ENCODE measurements around the gene SF3B4.
"Not testable (repeated sequence)": the region's sequence is repeated elsewhere in the genome, so short reads cannot be mapped to it uniquely, and the experiment has no call there.

The SF3B4 gene

DNA sequence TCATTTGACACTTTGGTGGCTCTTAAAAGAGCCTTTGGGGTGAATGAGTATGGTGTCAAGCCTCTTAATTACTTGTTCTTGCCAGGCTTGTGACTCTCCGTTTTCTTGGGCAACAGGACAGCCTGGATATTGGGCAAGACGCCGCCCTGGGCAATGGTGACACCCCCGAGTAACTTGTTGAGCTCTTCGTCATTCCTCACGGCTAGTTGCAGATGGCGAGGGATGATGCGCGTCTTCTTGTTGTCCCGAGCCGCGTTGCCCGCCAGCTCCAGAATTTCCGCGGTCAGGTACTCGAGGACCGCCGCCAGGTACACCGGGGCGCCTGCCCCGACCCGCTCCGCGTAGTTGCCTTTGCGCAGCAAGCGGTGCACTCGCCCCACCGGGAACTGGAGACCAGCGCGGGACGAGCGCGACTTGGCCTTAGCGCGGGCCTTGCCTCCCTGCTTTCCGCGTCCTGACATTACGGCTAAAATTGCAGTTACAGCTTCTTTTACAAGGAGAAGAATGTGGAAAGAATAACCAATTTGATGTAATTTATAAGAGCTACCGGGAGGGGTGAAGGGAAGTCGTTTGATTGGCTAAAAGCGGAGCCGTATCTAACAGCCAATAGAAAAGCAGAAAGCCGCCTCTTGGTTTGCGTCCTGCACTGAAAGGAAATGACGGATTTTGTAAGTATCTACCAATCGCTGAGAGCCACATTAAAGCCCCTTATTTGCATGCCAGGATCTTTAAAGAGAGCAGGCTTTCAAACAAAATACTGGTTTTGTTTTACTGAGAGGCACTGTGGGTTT, 40.0 kb downstream of the SF3B4 start:
- DNase-seq = peak; percentile 99 to 100

DNA sequence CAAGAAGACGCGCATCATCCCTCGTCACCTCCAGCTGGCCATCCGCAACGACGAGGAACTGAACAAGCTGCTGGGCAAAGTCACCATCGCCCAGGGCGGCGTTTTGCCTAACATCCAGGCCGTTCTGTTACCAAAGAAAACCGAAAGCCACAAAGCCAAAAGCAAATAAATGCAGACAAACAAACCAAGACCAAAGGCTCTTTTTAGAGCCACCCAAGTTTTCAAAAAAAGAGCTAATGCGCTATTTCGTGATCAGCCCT, 40.5 kb downstream of the SF3B4 start:
- DNase-seq = not testable (repeated sequence)

- peak; percentile 98 to 99 for DNase-seq
Observed at GRCh38 chr1:149886396-149887195, 41.0 kb downstream of the SF3B4 start.

DNA sequence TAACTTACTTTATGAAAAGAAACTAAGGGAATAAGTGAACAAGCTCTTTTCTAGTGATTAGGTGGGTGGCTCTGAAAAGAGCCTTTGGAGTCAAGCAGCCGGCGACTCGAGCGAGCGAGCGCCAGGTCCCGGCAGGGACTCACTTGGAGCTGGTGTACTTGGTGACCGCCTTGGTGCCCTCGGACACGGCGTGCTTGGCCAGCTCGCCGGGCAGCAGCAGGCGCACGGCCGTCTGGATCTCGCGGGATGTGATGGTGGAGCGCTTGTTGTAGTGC, 41.5 kb downstream of the SF3B4 start:
- not testable (repeated sequence) for DNase-seq

GRCh38 chr1:149885339-149886120, 42.1 kb downstream of the SF3B4 start:
- DNase-seq = peak; percentile 73 to 83

DNA sequence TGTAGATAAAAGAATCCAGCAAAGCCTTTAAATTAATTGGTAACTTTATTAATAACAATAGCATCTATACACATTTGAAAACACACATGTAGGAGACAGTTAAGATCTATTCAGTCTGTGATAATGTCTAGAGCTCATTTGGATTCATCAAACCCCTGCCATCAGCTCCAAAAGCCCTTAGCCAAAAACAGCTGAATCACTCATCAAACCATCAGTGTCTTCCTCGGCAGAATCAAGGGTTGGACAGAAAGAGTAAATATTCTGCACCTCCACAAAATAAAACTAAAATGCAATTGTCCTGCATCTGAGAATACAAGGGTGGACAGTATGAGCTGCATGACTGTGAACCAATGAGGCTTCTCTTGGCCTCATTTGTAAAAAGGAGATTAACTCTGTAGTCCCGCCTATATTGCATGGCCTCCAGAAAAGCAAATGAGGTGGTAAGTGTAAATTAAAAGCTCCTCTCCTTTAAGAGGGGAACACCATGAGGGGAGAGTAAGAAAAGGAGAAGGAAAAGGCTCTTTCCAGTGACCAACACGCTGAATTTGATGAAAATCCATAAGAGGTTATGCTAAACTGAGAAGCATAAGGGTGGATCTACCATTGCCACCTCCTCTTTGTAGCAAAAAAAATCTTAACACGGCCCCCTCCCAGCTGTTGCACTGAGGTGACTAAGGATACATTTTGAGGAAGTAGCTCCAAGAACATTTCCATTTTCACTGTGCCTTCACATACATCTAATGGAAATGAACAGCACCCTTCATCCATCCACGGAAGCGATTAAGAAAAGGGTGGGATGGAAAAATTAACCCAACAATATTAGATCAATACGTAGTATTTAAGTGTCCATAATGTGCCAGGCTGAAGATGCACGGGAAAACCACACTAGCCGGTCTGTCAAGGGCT, 42.9 kb downstream of the SF3B4 start:
- peak; percentile 79 to 81 for DNase-seq

DNA sequence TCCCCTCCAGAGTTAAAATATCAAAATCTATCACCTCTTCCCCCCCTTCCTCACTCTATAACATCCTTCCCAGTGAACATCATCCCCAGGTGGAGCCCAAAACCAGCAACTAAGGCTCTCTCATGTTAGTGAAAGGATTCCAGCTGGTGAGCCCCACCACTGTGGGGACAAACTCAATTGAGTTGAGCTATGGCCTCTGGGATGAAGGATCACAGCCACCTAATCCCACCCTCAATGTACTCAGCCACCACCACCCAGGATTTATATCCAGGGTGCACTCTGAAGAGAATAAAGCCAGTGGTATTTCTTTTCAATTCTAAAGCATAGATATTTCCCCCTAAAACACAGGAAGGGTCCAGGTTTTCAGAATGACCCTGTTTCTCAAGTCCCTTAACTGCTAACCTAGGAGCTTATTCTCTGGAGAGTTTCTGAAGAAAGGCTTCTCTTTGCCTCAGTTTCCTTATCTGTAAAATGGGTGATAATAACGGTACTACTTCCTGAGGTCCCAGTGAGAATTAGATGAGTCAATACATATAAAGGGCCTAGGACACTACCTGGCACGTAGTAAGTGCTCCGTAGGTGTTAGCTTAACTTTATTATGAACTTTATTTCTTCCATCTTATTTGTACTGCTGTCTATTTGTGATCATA, 43.9 kb downstream of the SF3B4 start:
- DNase-seq = no peak

DNA sequence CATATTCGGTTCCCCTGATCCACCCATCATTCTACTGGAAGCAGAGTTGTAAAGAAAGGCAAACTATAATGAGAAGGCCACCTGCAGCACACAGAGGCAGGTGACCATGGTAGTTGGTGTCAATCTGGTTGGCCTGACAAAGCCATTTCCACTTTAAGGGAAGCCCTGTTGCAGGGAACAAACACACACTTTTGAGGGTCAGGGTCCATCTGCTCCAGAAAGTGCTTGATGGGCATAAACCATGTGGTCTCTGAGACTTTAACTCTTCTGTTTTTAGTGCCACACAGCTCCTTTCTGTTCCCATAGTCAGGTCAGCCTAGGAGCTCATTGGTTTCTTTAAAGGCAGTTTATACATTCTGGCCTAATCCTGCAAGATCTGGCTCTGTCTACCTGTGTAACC, 45.7 kb downstream of the SF3B4 start:
- no peak for DNase-seq

DNA sequence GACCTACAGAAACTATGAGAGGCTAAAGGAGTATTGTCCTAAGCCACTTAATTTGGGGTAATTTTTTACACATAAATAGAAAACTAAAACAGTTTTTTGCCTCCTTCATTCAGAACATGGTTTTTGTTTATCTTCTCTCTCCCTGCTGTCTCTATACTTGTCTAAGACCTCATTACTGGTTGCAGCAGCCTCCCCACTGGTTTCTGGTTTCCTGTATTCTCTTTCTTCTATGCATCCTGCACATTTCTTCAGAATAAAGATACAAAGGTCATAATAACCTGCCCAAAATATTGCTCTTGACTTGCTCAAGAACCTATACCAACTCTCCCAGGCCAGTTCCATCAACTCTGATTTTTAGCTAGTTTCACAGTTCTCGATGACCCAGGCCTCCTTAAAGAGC, 48.0 kb downstream of the SF3B4 start:
- no peak for DNase-seq

- DNase-seq = no peak
Observed at GRCh38 chr1:149877211-149877946, 50.2 kb downstream of the SF3B4 start.
